AG20443 (cell line): ENCODE results near the gene MCEE.

ENCODE experiments used
- DNase-seq: peaks from one replicate; pipeline ENCODE4 v3.0.0; 2012; ENCODE audit warnings: low spot score, mixed read lengths

Gene MCEE

GRCh38 chr2:71082402-71083252, 47.4 kb downstream of the MCEE start:
- no peak for DNase-seq

DNA sequence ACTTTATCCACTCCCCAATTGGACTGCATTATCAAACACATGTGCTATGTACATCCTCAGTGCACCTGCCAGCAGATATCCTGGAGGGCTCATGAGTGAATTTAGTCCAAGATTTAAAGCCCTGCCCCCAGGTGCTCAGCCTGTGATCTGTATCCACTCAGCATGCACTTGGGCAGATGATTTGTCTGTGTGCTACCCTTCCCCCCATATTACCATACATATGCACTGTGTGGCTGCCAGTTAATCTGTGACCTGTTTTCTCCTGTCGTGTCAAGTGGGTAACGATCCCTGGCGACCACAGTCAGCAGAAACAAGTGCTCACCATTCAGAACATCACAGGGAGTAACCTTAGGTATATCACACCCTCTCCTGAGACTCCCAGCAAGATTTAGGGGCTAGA, 51.4 kb downstream of the MCEE start:
- no peak for DNase-seq

DNA sequence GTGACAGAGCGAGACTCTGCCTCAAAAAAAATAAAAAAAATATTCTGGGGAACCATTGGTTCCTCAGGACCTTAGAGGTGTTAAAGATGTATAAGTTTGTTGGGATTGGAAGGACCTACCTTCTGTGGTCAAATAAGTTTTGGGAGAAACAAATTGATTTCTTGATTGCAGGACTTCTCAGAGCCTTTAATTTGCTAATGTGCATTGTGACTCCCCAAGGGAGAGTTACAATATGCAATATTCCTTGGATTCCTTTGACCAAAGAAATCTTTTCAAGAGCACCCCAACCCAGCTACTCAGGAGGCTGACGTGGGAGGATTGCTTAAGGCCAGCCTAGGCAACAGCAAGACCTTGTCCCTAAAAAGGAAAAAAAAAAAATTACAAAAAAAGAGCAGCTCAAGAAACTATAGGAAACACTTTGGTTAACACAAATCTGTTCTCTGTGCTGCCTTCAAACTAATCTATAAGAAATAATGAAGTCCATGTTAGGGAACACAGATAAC, 55.1 kb downstream of the MCEE start:
- no peak for DNase-seq

DNA sequence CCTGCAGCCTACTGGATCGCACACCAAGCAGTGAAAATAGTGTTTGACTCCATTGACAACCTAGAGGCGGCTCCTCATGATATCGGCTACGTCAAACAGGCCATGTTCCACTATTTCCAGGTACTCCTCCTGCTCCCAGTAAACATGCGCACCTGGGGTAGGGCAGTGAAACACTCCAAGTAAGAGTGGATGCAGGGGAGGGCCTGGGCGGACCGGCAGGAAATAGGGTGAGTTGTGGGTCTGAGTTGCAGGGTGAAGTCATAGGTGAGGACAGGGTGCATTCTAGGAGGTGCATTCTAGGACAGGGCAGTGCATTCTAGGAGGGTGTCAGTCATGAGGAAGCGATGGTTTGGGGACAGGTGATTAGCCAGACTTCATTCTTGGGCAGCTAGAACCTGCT, 56.6 kb downstream of the MCEE start:
- DNase-seq = no peak

- DNase-seq = no peak
Measured at GRCh38 chr2:71072492-71072891, 57.5 kb downstream of the MCEE start.

DNA sequence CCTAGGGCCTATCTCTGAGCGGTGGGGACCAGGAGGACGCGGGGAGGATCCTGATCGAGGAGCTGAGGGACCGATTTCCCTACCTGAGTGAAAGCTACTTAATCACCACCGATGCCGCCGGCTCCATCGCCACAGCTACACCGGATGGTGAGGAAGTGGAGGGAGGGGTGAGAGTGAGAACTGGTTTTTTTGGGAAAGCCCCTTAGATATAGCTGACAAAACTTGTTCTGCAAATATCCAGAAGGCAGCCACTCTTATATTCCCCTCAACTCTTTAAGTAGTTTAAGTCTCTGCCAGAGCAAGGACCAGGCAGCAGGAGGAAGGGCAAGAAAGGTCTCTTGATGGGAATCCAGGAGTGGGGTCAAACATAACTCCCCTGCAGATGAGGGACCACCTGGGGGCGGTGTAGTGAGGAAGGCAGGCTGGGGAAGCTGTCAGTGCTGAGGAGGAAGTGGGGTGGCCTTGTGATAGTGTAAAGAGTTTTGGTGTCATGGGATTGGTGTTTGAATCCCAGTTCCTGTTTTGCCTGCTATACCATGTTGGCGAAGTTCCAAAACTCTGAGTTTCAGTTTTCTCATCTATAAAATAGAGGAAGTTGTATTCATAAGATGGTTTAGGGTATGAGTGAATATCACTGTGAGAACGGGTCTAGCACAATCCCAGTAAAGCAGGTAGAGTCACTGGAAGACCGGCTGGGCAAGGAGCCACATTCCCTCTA, 58.2 kb downstream of the MCEE start:
- DNase-seq = no peak

DNA sequence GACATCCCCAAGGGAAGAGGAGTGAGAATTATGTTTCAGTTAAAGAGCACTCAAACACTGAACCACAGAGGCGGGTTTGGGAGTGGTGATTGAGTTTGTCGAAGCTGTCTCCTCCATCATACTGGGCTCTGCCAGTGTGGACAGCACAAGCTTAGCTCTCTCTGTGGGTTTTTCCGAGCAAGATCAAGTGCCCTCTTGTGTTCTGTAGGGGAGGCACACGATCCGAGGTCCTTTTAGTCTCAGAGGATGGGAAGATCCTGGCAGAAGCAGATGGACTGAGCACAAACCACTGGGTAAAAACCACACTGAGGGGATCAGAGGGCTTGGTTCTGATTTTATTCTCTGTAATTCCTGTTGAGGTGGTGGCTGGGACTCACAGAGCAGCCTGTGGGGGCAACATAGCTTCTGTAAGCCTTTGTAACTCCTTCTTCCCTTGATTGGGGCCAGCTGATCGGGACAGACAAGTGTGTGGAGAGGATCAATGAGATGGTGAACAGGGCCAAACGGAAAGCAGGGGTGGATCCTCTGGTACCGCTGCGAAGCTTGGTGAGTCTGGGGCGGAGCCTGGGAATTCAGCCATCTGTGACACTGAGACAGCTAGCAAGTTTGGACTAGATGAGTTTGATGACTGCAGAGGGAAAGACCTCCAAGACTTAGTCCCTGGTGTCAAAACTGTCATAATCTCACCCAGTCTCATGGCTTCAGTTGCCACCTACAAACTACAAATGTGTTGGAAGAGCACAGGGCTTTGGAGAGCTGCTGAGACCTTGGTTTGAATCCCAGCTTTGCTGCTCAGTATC, 59.5 kb downstream of the MCEE start:
- peak; percentile 59 for DNase-seq

GRCh38 chr2:71069376-71069775, 60.7 kb downstream of the MCEE start:
- no peak for DNase-seq

DNA sequence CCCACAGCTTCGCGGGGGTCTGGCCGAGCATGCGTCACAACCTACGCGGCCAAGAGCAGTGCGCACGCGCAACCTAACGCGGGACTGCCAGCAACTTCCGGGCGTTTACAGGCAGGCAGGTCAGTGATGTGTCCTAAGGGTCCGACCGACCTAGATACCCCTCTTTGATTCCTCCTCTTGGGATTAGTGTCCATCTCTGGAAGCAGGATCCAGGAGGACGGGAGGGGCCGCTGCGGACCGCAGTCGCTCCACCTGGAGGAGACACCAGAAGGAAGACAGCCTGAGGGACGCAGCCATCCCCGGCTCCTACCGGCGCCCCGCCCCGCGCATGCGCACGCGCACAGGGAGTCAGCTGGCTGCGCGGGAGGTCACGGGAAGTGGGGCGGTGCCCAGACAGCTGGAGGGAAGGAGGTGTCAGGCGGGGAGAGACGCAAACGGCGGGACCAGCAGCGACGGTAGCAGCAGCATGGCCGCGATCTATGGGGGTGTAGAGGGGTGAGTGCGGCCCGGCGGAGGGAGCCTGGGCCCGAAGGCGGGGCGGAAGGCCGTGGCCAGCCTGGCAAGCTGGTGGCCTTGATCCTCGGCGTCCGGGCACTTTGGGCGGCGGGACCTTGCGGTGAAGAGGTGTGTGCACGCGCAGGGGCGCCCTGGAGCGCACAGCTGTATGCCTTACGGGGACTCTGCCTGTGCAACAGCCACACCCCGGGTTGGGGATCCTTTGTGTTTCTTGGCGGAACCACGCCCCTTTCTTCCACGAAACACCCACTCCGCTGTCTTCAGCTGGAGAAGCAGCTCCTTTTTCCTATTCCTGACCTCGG, 61.6 kb downstream of the MCEE start, which contains the start of gene NAGK:
Gene NAGK (plus strand): TSS at position 431 of the 818 bp plus-strand sequence. CDS start 36 bp downstream, at position 467.
- peak; percentile 100 for DNase-seq

- no peak for DNase-seq
Measured at GRCh38 chr2:71067567-71068217, 62.3 kb downstream of the MCEE start.

DNA sequence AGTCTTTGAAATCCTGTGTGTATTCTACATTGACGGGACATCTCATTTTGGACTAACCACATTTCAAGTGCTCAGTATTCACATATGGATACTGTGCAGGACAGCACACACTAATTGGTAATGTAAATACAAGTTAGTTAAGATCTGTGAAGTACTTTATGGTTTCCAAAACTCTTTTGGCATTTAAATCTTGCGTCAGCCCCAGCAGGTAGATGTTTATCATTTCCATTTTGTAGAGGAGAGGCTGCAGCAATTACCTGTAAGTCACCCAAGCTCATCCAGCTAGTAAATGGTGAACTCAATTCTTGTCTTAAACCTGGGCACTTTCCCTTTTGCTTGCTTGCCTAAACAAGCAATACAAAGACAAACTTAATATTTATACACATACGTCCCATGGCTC, 63.2 kb downstream of the MCEE start:
- no peak for DNase-seq

- no peak for DNase-seq
Measured at GRCh38 chr2:71064754-71065621, 65.0 kb downstream of the MCEE start.

- no peak for DNase-seq
Measured at GRCh38 chr2:71064110-71064611, 65.9 kb downstream of the MCEE start.

- DNase-seq = no peak
Measured at GRCh38 chr2:71063216-71063615, 66.8 kb downstream of the MCEE start.

DNA sequence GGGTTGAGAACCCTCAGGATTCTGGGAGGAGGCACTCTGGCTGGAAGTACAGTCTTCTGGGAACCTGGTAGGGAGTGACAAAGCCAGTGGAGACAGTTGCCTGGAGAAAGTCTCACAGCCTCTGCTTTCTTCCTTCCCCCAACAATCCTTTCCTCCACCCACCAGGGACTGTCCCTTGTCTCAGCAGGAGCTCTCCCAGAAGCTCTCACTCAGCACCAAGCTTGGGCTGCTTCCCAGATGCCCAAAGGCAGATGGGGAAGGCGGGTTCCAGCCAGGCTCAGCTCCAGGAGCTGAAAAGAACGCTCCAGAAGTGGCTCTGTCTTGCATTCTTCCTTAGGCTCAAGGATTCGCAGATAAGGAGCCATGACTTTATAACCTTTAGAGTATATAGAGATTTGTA, 69.2 kb downstream of the MCEE start:
- peak; percentile 49 for DNase-seq

DNA sequence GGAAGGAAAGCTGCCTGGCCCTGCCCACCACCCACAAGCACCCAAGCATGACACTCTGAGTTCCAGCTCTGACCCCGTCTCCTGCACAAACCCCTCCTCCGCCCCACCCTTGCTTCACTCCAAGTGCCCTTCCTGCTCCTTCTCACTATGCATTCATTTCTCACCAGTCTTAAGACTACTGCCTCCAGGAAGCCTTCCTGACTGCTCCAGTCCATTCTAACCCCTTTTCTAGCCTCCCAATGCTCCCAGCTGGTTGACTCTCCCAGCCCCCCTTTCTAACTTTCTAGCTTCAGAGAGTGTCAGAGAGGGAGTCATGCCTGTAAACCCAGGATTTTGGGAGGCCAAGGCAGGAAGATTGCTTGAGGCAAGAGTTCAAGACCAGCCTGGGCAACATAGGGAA, 69.8 kb downstream of the MCEE start:
- no peak for DNase-seq
